Activated naive CD8-positive, alpha-beta T cell treated with anti-CD3 and anti-CD28 coated beads for 36 hours (primary cell): Measurements from ENCODE around the gene MYO18A. TPM values are rescaled to one million over a fixed set of nuclear protein-coding genes. Genes with fewer than 3 reads are reported as not detected.

Experiments used
- DNase-seq: peaks from one replicate; pipeline ENCODE4 v3.0.0; 2021
- H3K27ac Mint-ChIP-seq: one replicate; pipeline ENCODE4 v1.8.0; 2022; ENCODE audit warnings: mild to moderate bottlenecking, moderate library complexity, mixed read lengths
- H3K27me3 Mint-ChIP-seq: one replicate; pipeline ENCODE4 v1.8.0; 2022; ENCODE audit warnings: mild to moderate bottlenecking, mixed read lengths
- H3K36me3 Mint-ChIP-seq: one replicate; pipeline ENCODE4 v1.8.0; 2021; ENCODE audit warnings: mild to moderate bottlenecking, mixed read lengths
- H3K4me1 Mint-ChIP-seq: one replicate; pipeline ENCODE4 v1.8.0; 2021; ENCODE audit warnings: mixed read lengths
- H3K4me3 Mint-ChIP-seq: one replicate; pipeline ENCODE4 v1.8.0; 2022; ENCODE audit warnings: mild to moderate bottlenecking, moderate library complexity, mixed read lengths
- H3K9me3 Mint-ChIP-seq: one replicate; pipeline ENCODE4 v1.8.0; 2022; ENCODE audit warnings: mixed read lengths
- total RNA-seq, 2 experiments: library from RNA; stranded (reverse); gene quantifications; one replicate each; pipeline ENCODE4 v1.2.3, GENCODE V29; 2021

MYO18A gene
- total RNA-seq, 2 experiments from 2014 or later: 23.6 to 24.2 TPM

GRCh38 chr17:29034510-29034909, 145.7 kb downstream of the MYO18A start:
- DNase-seq: no peak
- Mint-ChIP-seq H3K36me3 (peaks cover 3% of the 10 kb centered on the region), H3K27me3 (peaks cover 37% of the 10 kb centered on the region), H3K4me3 (no peak overlapping the region), H3K9me3 (peaks cover 11% of the 10 kb centered on the region), H3K4me1 (no peaks in the 10 kb centered on the region), H3K27ac (no peak overlapping the region)

GRCh38 chr17:29032857-29033197, 147.4 kb downstream of the MYO18A start:
- peaks cover 45% of the 10 kb centered on the region for H3K27me3 Mint-ChIP-seq
- no peaks in the 10 kb centered on the region for H3K4me1 Mint-ChIP-seq
- no peak overlapping the region for H3K27ac Mint-ChIP-seq
- H3K9me3 Mint-ChIP-seq: peaks cover 11% of the 10 kb centered on the region
- no peak overlapping the region for H3K4me3 Mint-ChIP-seq
- no peak for DNase-seq
- H3K36me3 Mint-ChIP-seq: peaks cover 3% of the 10 kb centered on the region

- no peak for DNase-seq
- Mint-ChIP-seq H3K4me3 (no peak overlapping the region), H3K27ac (no peak overlapping the region), H3K4me1 (no peaks in the 10 kb centered on the region), H3K9me3 (peaks cover 11% of the 10 kb centered on the region), H3K36me3 (peaks cover 3% of the 10 kb centered on the region), H3K27me3 (peaks cover 51% of the 10 kb centered on the region)
Observed at GRCh38 chr17:29032013-29032856, 148.0 kb downstream of the MYO18A start.

GRCh38 chr17:29031488-29031887, 148.7 kb downstream of the MYO18A start:
- Mint-ChIP-seq H3K27me3 (peaks cover 58% of the 10 kb centered on the region), H3K4me3 (no peak overlapping the region), H3K36me3 (peaks cover 3% of the 10 kb centered on the region), H3K4me1 (no peaks in the 10 kb centered on the region), H3K27ac (no peak overlapping the region), H3K9me3 (peaks cover 11% of the 10 kb centered on the region)
- no peak for DNase-seq

GRCh38 chr17:29024316-29024952, 155.8 kb downstream of the MYO18A start:
- Mint-ChIP-seq H3K36me3 (no peaks in the 10 kb centered on the region), H3K4me1 (peaks cover 3% of the 10 kb centered on the region), H3K4me3 (no peak overlapping the region), H3K27me3 (peaks cover 50% of the 10 kb centered on the region), H3K9me3 (no peaks in the 10 kb centered on the region), H3K27ac (no peak overlapping the region)
- no peak for DNase-seq

GRCh38 chr17:29022074-29022473, 158.1 kb downstream of the MYO18A start:
- Mint-ChIP-seq H3K4me1 (peaks cover 8% of the 10 kb centered on the region), H3K27ac (no peak overlapping the region), H3K4me3 (no peak overlapping the region), H3K36me3 (no peaks in the 10 kb centered on the region), H3K9me3 (no peaks in the 10 kb centered on the region), H3K27me3 (peaks cover 59% of the 10 kb centered on the region)
- DNase-seq: no peak

- peaks cover 51% of the 10 kb centered on the region for H3K27me3 Mint-ChIP-seq
- DNase-seq: no peak
- no peaks in the 10 kb centered on the region for H3K36me3 Mint-ChIP-seq
- H3K4me3 Mint-ChIP-seq: no peak overlapping the region
- no peak overlapping the region for H3K27ac Mint-ChIP-seq
- no peaks in the 10 kb centered on the region for H3K9me3 Mint-ChIP-seq
- peaks cover 8% of the 10 kb centered on the region for H3K4me1 Mint-ChIP-seq
Observed at GRCh38 chr17:29021226-29021625, 159.0 kb downstream of the MYO18A start.

Other genes with a start within 250 kb of the MYO18A start
- gene PHF12, start 228.9 kb downstream of the MYO18A start, total RNA-seq: 10 to 100 TPM; 41.4 to 45.7 TPM
- not detected for gene SEZ6, start 174.4 kb downstream of the MYO18A start, total RNA-seq
- 1 to 10 TPM; 1.3 to 2.0 TPM for gene PIPOX, start 137.3 kb downstream of the MYO18A start, total RNA-seq
- gene CRYBA1, start 66.5 kb upstream of the MYO18A start, total RNA-seq: not detected
- 10 to 100 TPM; 65.6 to 67.2 TPM for gene NUFIP2, start 113.8 kb upstream of the MYO18A start, total RNA-seq
- gene TAOK1, start 210.0 kb upstream of the MYO18A start, total RNA-seq: 10 to 100 TPM; 20.8 to 25.8 TPM